ENCODE results near the gene GRM7.

GRCh38 chr3:7290077-7290825 is 429.3 kb downstream of the GRM7 start:
- TF ChIP-seq CTCF (IDR thresholded peaks at IDR 0.05), result no peak
- TF ChIP-seq EP300 (IDR thresholded peaks at IDR 0.05), result no peak
- no peak for TF ChIP-seq POLR2A (IDR thresholded peaks at IDR 0.05; ENCODE audit: low read depth)

Measured in esophagus muscularis mucosa (tissue), 4 donors.